Measurements from ENCODE around the gene OR6J1.
"Not testable (repeated sequence)": the region's sequence is repeated elsewhere in the genome, so short reads cannot be mapped to it uniquely, and the experiment has no call there.

OR6J1 gene

DNA sequence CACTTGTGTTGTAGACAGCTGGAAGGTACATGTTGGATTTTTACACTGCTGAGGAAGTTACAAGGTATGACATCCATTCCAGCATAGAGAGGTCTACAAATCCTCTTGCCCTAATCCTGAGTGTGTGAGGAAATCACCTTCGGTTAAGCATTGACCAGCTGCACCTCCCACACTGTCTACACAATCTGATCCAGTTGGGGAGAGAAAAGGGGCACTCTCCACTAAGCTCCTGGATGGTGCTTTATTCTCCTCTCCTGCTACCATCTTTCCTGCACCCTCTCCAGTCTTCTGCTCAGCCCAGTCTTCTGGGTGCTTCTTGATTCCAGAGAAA, at the start of gene OR6J1:
OR6J1 (minus strand) TSS at position 48 of the 331 bp plus-strand sequence. CDS start 9,541 bp downstream, outside the sequence.
- DNase-seq = no peak

DNA sequence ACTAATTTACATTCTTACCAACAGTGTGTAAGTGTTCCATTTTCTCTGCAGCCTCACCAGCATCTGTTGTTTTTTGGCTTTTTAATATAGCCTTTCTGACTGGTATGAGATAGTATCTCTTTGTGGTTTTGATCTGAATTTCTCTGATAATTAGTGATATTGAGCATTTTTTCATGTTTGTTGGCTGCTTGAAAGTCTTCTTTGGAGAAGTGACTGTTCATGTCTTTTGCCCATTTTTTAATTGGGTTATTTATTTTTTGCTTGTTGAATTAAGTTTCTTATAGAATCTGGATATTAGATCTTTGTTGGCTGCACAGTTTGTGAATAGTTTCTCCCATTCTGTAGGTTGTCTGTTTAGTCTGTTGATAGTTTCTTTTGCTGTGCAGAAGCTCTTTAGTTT, 48.0 kb upstream of the OR6J1 start:
- DNase-seq = no peak

DNA sequence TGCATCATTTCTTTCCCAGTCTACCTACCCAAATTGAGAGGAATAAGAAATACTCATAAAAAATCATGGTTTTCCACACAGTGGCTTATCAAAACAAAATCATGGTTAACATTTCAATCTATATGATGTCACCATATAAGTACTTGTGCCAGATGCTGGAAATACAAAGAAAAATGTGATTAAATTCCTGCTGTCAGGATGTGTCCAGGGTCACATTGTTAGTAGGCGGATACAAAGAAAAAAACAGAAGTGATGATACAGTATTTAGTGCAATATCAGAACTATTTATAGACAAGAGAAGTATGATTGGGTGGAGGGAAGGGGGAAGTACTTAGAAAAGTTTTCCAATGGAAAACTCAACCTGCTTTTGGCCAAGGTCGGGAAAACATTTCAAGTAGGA, 47.0 kb upstream of the OR6J1 start:
- DNase-seq = no peak

DNA sequence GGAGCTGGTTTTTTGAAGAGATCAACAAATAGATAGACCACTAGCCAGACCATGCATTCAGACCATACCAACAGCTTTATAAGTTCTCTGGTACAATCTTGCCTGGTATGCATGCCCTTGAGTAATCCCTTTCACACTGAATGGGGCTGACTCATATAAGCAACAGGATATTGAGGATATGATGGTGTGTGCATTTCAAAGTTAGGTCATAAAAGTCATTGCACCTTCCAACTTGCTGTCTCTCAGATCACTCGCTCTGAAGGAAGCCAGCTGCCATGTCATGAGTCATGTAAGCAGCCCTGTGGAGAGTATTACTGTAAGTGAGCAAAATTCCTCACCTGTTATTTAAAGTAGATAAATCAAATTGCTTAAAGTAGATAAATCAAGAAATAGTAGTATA, 45.0 kb upstream of the OR6J1 start:
- no peak for DNase-seq

DNA sequence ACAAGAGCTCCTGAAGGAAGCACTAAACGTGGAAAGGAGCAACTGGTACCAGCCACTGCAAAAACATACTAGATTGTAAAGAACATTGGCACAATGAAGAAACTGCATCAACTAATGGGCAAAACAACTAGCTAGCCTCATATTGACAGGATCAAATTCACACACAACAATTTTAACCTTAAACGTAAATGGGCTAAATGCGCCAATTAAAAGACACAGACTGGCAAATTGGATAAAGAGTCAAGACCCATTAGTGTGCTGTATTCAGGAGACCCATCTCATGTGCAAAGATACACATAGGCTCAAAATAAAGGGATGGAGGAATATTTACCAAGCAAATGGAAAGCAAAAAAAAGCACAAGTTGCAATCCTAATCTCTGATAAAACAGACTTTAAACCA, 43.8 kb upstream of the OR6J1 start:
- DNase-seq = not testable (repeated sequence)

DNA sequence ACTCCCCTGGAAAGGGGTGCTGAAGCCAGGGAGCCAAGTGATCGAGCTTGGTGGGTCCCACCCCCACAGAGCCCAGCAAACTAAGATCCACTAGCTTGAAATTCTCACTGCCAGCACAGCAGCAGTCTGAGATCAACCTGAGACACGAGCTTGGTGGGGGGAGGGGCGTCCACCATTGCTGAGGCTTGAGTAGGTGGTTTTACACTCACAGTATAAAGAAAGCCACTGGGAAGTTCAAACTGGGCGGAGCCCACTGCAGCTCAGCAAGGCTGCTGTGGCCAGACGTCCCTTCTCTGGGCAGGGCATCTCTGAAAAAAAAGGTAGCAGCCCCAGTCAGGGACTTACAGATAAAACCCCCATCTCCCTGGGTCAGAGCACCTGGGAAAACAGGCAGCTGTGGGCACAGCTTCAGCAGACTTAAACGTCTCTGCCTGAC, 42.0 kb upstream of the OR6J1 start:
- not testable (repeated sequence) for DNase-seq

DNA sequence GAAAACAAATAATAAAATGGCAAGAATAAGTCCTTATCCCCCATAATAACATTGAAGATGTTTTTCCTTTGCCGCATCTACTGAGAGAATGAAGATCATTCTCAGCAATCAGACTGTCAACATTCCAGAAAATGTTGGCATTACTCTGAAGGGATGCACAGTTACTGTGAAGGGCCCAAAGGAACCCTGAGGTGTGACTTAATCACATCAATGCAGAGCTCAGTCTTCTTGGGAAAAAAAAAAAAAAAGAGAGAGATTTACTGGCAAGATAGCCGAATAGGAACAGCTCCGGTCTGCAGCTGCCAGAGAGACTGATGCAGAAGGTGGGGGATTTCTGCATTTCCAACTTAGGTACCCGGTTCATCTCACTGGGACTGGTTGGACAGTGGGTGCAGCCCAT, 41.3 kb upstream of the OR6J1 start:
- DNase-seq = no peak

DNA sequence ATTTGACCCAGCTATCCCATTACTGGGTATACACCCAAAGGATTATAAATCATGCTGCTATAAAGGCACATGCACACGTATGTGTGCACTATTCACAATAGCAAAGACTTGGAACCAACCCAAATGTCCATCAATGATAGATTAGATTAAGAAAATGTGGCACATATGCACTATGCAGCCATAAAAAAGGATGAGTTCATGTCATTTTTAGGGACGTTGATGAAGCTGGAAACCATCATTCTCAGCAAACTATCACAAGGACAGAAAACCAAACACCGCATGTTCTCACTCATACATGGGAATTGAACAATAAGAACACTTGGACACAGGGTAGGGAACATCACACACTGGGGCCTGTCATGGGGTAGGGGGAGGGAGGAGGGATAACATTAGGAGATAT, 39.3 kb upstream of the OR6J1 start:
- DNase-seq = not testable (repeated sequence)

DNA sequence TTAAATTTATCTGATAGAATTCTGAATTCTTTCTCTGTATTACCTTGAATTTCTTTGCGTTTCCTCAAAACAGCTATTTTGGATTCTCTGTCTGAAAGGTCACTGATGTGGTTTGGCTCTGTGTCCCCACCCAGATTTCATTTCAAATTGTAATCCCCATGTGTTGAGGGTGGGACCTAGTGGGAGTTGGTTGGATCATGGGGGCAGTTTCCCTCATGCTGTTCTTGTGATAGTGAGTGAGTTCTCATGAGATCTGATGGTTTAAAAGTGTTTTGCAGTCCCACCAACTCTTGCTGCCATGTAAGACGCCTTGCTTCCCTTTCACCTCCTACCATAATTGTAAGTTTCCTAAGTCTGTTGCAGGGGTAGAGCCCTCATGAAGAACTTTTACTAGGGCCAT, 34.1 kb upstream of the OR6J1 start:
- no peak for DNase-seq

DNA sequence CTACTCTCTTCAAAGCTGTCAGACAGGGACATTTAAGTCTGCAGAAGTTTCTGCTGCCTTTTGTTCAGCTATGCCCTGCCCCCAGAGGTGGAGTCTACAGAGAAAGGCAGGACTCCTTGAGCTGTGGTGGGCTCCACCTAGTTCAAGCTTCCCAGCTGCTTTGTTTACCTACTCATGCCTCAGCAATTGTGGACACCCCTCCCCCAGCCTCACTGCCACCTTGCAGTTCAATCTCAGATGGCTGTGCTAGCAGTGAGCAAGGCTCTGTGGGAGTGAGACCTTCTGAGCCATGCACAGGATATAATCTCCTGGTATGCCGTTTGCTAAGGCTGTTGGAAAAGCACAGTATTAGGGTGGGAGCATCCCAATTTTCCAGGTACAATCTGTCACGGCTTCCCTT, 33.4 kb upstream of the OR6J1 start:
- DNase-seq = not testable (repeated sequence)

DNA sequence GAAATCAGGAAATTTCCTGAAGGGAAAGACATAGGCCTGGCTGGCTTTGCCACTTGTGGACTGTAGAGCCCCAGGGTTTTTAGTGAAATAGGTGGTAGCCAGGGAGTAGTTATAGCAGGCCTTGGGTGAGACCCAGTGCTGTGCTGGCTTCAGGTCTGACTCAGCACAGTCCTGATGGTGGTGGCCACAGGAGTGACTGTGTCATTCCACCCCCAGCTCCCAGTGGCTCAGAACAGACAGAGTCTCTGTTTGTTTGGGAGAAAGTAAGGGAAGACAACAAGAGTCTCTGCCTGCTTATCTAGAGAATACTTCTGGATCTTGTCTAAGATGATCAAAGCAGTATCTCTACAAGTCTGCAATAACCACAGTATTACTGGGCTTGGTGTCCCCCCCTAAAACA, 27.5 kb upstream of the OR6J1 start:
- DNase-seq = no peak

DNA sequence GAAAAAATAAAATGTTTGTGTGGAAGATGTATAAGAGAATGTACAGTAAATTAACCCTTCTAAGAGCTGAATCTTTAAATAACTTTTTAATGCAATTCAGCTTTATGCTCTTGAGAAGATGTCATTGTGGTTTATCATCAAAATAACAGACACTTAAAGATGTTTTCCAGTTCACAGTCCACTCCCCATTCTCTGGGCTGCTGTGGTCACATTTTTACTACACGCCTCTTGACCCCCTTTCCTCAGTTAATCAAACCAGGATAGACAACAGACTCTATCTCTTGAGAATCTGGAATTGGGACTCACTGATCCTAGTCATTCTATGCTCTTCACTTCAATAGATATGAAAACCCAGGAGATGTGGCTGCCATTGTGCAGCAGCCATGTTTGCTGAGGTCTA, 24.7 kb upstream of the OR6J1 start:
- DNase-seq = no peak

DNA sequence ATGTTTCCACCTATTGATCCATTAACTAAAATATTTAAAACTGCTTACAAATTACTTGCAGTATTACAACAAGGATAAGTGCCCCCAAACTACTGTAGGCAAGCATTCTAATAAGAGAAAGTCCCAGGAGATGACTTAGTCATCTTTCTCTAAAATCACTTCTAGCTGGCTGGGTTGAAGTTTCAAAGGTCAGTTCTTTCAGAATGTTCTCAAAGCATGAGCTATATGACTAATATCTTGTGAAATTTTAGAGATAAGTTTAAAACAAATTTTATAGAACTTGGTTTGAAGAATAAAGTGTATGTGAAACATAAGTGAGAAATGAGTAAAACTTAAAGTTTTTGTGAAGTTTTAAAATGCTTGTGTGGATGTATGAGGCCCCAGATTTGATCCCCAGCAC, 24.3 kb upstream of the OR6J1 start:
- DNase-seq = no peak

DNA sequence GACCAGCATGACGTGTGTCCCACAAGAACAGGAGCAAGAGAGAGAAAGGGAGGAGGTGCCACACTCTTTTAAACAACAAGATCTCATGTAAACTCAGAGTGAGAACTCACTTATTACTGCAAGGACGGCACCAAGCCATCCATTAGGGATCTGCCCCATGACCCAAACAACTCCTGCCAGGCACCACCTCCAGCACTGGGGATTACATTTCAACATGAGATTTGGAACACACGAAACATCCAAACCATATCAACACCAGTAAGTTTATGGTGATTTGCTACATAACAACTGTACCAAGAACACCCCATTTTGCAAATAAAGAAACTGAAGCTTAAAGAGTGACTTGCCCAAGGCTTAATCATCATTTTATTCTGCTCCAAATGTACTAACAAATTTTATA, 23.7 kb upstream of the OR6J1 start:
- no peak for DNase-seq

DNA sequence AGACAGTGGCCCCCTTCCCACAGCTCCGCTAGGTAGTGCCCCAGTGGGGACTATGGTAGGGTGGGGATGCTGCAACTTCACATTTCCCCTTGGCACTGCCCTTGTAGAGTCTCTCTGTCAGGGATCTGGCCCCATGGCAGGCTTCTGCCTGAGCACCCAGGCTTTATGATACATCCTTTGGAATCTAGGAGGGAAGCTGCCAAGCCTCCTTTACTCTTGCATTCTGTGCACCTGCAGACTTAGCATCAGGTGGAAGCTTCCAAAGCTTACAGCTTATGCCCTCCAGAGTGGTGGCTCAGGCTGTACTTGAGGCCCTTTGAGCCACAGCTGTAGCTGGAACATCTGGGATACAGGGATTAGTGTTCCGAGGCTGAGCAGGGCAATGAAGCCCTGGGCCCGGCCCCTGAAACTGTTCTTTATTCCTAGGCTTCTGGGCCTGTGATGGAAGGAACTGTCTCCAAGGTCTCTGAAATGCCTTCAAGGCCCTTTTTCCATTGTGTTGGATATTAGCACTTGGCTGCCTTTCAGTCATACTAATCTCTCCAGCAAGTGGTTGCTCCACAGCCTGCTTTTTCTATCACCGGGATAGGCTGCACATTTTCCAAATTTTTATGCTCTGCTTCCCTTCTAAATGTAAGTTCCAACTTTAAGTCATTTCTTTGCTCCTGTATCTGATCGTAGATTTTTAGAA, 22.2 kb upstream of the OR6J1 start:
- no peak for DNase-seq

DNA sequence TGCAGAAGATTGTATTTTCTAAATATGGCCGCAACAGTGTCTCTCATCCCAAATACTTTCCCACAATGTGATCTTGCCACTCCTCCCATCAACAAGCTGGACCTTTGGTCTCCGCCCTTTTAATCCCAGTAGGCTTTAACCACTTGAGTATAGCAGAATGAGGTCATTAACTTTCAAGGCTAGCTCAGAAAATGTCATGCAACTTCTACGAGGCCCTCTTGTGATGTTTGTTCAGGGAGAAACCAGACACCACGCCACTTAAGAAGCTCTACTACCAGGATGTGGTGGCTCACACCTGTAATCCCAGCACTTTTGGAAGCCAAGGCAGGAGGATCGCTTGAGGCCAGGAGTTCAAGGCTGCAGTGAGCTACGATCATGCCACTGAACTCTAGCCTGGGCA, 20.1 kb upstream of the OR6J1 start:
- no peak for DNase-seq

DNA sequence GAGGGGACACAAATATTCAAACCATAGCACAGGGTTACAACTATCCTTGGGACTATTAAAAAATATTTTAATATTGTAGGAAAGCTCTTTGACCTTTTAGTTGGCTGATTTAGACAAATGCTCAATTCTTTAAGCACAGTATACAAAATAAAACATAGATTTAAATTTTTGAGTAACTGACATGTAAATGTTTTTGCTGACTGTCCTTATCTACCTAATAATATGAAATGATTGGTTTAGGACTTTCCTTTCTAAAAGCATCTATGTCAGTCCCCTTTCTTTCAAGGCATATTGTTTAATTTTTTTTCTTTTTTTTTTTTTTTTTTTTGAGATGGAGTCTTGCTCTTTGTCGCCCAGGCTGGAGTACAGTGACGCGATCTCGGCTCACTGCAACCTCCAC, 16.5 kb upstream of the OR6J1 start:
- no peak for DNase-seq

DNA sequence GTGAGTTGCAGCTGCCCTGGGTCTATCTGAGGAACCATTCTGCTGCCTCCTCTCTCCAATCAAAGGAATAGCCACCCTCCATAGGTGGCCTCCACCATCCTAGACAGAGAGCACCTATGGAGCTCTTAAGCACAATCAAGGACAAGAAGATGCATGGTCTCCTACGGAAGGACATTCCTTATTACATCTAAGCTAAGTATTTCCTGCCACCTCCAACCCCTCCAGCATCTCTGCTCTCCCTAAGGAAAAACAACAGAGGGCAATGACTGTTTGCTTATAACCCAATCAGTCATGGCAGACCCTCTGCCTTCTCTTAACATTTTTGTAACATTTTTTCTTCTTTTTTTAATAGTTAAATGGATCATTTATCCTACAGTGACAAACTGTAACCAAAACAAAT, 14.8 kb upstream of the OR6J1 start:
- DNase-seq = no peak

DNA sequence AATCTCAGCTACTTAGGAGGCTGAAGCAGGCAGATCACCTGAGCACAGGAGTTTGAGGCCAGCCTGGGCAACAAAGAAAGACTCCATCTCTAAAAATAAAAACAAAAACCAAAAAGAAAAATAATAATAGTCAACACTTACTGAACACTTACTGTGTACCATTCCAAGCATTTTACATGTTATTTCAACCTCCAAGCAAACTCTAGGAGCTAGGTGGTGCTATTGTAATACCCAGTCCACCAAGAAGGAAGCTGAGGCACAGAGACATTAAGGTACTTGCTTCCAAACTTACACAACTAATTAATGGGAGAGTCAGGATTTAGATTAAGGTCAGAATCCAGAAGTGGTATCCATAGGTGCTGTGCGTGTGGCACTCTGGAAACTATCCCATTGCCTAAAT, 13.7 kb upstream of the OR6J1 start:
- DNase-seq = no peak

DNA sequence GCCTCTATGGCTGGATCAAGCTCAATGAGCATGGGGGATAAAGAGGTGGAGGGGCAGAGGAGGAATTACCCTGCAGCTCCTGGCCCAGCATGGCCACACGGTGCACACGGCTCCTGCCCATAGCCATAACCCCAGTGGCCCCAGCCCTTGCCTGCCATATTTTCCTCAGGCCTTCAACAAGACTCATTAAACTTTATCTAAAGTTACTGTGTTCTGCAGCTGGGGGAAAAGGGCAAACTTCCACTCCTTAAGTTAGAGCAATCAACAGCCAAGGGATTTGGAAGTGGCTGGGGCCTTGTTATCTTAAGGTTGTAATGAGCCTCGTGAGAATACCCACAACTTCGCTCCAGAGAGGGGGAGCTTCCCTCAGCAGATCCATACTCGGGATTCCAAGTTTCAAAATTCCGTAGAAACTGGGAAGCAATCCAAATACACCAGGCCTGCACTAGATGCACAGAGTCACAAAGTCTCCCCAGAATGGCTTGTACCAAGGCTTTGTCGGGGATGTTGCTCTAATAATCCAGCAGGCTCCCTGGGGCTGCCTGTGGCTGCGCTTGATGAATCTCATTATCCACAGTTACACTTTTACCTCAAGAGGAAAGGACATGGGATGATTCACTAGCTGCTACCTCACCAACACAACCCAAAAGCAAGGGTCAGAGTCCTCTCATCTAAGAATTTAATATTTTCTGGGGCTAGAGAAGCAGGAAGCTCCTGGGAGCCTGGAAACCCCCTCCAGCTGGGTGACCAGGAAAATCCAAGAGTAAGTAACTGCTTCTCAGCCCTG, 13.0 kb upstream of the OR6J1 start:
- DNase-seq = no peak

DNA sequence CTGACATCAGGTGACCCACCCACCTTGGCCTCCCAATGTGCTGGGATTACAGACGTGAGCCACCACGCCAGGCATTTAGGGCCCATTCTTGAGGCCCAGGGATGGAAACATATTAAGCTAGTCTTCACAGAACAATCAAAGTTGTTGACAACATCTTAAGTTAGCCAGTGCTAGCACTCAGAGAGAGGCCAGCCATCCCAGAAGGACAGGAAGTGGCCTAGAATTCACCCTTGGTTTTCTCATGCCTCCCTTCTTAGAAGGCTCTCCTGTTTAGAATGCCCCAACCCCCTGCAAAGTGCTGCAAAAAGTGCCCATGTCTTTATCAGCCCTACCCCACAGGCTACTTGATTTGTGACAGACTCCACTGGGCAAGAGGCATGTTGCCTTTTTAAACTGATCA, 12.1 kb upstream of the OR6J1 start:
- no peak for DNase-seq

DNA sequence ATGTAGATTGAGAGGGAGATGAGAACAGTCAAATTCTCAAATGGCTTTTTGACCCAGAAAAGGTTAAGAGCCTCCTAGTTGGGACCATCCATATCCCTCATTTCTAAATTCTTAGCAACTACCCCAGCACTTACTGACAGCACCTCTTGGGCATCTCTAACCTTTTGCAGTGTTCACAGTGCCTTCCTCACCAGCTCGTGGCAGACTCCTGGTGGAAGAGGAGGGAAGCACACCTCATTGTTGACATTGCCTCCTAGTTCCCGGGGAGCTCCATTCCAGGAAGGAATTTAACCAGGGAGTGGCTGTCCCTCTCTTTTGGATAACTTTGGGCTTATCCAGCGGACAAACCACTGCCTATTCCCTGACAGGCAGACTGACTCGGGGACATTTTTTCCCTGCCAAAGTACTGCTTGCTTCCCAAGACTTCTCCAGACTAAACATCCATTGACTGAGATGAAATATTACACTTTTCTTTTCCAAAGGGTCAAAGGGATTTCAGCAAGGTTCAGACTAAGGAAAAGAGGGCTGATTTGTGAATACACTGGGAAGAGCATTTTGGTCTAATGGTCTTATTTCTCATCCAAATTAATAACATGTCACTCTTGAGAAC, 9.0 kb upstream of the OR6J1 start:
- DNase-seq = peak; percentile 59

DNA sequence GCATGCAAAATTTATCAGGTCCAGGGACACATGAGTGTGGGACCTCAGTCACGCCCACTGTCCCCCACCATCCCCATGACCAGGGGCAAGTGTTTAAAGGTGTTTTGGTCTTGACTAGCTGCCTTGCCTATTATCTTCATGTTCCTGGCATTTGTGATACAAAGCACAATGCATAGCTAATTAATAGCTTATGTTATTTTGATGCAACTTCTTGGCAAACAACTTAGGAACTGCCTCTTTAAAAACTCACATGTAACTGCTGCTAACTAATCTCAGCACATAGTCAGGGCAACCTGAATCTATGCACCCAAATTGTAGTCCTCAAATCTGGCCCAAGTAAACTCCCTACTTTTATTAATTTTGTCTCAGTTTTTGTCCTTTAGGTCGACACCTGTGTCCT, 7.4 kb upstream of the OR6J1 start:
- no peak for DNase-seq

DNA sequence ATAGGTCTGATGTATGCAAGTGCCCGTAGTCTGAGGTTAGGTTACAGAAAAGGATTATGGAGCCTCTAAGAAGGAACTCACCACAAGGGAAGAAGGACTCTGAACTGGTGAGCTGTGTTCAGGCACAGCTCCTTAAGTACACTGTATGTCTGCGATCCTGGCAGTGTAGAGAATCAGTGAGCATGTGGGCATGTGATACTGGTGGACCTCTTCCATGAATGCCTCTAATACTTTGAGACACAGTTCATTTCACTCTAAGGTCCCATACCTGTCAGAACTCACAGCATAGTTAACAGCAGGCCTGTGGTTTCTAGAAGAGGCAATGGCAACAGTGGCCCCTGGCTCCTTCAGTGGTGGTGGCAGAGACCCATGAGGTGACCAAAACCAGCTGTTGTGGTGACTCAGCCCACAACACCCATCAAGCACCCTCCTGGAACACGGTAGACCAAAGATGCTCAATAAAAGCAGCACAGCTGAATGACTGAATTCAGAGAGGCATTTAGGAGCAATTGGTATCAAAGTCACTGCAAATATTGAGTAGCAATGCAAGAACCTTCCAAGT, 6.9 kb upstream of the OR6J1 start:
- no peak for DNase-seq
